SK-N-SH treated with all-trans-retinoic acid at 6 μM for 48 hours (cell line): ENCODE data around the gene LBH.

ENCODE experiments used
- ATAC-seq: fragments of 200-7000 bp; cut with Tn5 transposase; 3 replicates; pipeline ENCODE4 v1.9.1; 2020; ENCODE audit warnings: mild to moderate bottlenecking, moderate library complexity
- ARNTL ChIP-seq: fragments of 450-650 bp; formaldehyde crosslinking; IDR thresholded peaks from 2 replicates; pipeline ENCODE4 v1.5.0; 2020; ENCODE audit warnings: low read depth, mild to moderate bottlenecking, moderate library complexity, borderline replicate concordance
- BACH2 ChIP-seq: fragments of 250-450 bp; sonication (Bioruptor Pico); IDR thresholded peaks from 2 replicates; pipeline ENCODE4 v1.9.0; 2021; ENCODE audit warnings: mild to moderate bottlenecking, borderline replicate concordance
- CREB5 ChIP-seq: fragments of 250-450 bp; sonication (Bioruptor Pico); IDR thresholded peaks from 2 replicates; pipeline ENCODE4 v1.5.1; 2020; ENCODE audit warnings: low read depth, mild to moderate bottlenecking, moderate library complexity
- CSDC2 ChIP-seq: fragments of 250-450 bp; sonication (Bioruptor Pico); IDR thresholded peaks from 2 replicates; pipeline ENCODE4 v1.5.0; 2020; ENCODE audit warnings: mild to moderate bottlenecking, moderate library complexity
- ESRRG ChIP-seq: fragments of 250-450 bp; sonication (Bioruptor Pico); IDR thresholded peaks from 2 replicates; pipeline ENCODE4 v1.6.1; 2021; ENCODE audit warnings: mild to moderate bottlenecking
- ISL1 ChIP-seq: fragments of 250-450 bp; sonication (Bioruptor Pico); IDR thresholded peaks from 2 replicates; pipeline ENCODE4 v2.1.2; 2022; ENCODE audit warnings: mild to moderate bottlenecking, moderate library complexity
- OSR1 ChIP-seq: fragments of 250-450 bp; sonication (Bioruptor Pico); IDR thresholded peaks from 2 replicates; pipeline ENCODE4 v1.8.0; 2022; ENCODE audit warnings: moderate library complexity, mild to moderate bottlenecking, inconsistent platforms
- PATZ1 ChIP-seq: fragments of 250-450 bp; sonication (Bioruptor Pico); IDR thresholded peaks from 2 replicates; pipeline ENCODE4 v1.8.0; 2020; ENCODE audit warnings: mild to moderate bottlenecking, moderate library complexity, borderline replicate concordance
- POU6F1 ChIP-seq: fragments of 250-450 bp; sonication (Bioruptor Pico); IDR thresholded peaks from 2 replicates; pipeline ENCODE4 v1.8.0; 2021; ENCODE audit warnings: low read depth, mild to moderate bottlenecking, moderate library complexity, borderline replicate concordance
- PPARA ChIP-seq: fragments of 250-450 bp; sonication (Bioruptor Pico); IDR thresholded peaks from 2 replicates; pipeline ENCODE4 v1.5.0; 2020; ENCODE audit warnings: mild to moderate bottlenecking, borderline replicate concordance
- RARB ChIP-seq: fragments of 250-450 bp; sonication (Bioruptor Pico); IDR thresholded peaks from 2 replicates; pipeline ENCODE4 v1.8.0; 2021; ENCODE audit warnings: mild to moderate bottlenecking, moderate library complexity
- SNAI2 ChIP-seq: fragments of 250-450 bp; sonication (Bioruptor Pico); IDR thresholded peaks from 2 replicates; pipeline ENCODE4 v1.5.0; 2020; ENCODE audit warnings: mild to moderate bottlenecking, moderate library complexity
- TCF4 ChIP-seq: fragments of 250-450 bp; sonication (Bioruptor Pico); IDR thresholded peaks from 2 replicates; pipeline ENCODE4 v1.8.0; 2021; ENCODE audit warnings: mild to moderate bottlenecking, moderate library complexity, borderline replicate concordance
- TOX ChIP-seq: fragments of 250-450 bp; sonication (Bioruptor Pico); IDR thresholded peaks from 2 replicates; pipeline ENCODE4 v1.8.0; 2021; ENCODE audit warnings: mild to moderate bottlenecking, moderate library complexity, borderline replicate concordance
- TSHZ2 ChIP-seq: fragments of 250-450 bp; sonication (Bioruptor Pico); IDR thresholded peaks from 2 replicates; pipeline ENCODE4 v1.5.0; 2020; ENCODE audit warnings: mild to moderate bottlenecking, moderate library complexity
- ZFP3 ChIP-seq: fragments of 250-450 bp; sonication (Bioruptor Pico); IDR thresholded peaks from 2 replicates; pipeline ENCODE4 v1.5.0; 2020; ENCODE audit warnings: mild to moderate bottlenecking, moderate library complexity
- ZFP30 ChIP-seq: fragments of 450-650 bp; formaldehyde crosslinking; IDR thresholded peaks from 2 replicates; pipeline ENCODE4 v1.5.0; 2022; ENCODE audit warnings: mild to moderate bottlenecking, moderate library complexity
- ZNF70 ChIP-seq: fragments of 450-650 bp; formaldehyde crosslinking; IDR thresholded peaks from 2 replicates; pipeline ENCODE4 v1.5.0; 2020; ENCODE audit warnings: mild to moderate bottlenecking, moderate library complexity

LBH gene

GRCh38 chr2:30217644-30218337, 13.5 kb upstream of the LBH start:
- TF ChIP-seq TCF4 (no peak), ZFP30 (CRISPR knock-in tag) (no peak), POU6F1 (CRISPR knock-in tag) (no peak), ZNF70 (CRISPR knock-in tag) (no peak), PPARA (CRISPR knock-in tag) (no peak), ESRRG (CRISPR knock-in tag) (no peak), TOX (CRISPR knock-in tag) (no peak), CREB5 (CRISPR knock-in tag) (no peak), ZFP3 (no peak), RARB (CRISPR knock-in tag) (no peak), BACH2 (no peak), ISL1 (CRISPR knock-in tag) (no peak), PATZ1 (no peak), OSR1 (no peak)
- no peak for ATAC-seq

GRCh38 chr2:30218338-30218713, 13.0 kb upstream of the LBH start:
- TF ChIP-seq CSDC2 (CRISPR knock-in tag) (no peak), TSHZ2 (no peak), ZFP3 (no peak), ARNTL (CRISPR knock-in tag) (no peak), PPARA (CRISPR knock-in tag) (no peak), TOX (CRISPR knock-in tag) (no peak), POU6F1 (CRISPR knock-in tag) (no peak), SNAI2 (CRISPR knock-in tag) (no peak), ESRRG (CRISPR knock-in tag) (no peak)

GRCh38 chr2:30218814-30219213, 12.5 kb upstream of the LBH start:
- TF ChIP-seq ESRRG (CRISPR knock-in tag) (no peak), PPARA (CRISPR knock-in tag) (no peak), POU6F1 (CRISPR knock-in tag) (no peak), ZNF70 (CRISPR knock-in tag) (no peak), SNAI2 (CRISPR knock-in tag) (no peak)
- no peak for ATAC-seq

More at GRCh38 chr2:30218338-30218713, 13.0 kb upstream of the LBH start:
- ATAC-seq: no peak
